BLaER1 treated with 17β-estradiol and CSF1 and Interleukin-3, amounts not matched to agents 10 nM and 100 nM (cell line): ENCODE data around the gene RNF26.

Source experiments
- H3K27ac ChIP-seq, 11 experiments: shearing (Covaris generic); formaldehyde crosslinking; 2 replicates each; pipeline ENCODE4 v1.8.1; 2022
- H3K27me3 ChIP-seq, 11 experiments: shearing (Covaris generic); formaldehyde crosslinking; 2 replicates each; pipeline ENCODE4 v1.8.1; 2022
- H3K36me3 ChIP-seq, 11 experiments: shearing (Covaris generic); formaldehyde crosslinking; 2 replicates each; pipeline ENCODE4 v1.8.1; 2022
- H3K4me1 ChIP-seq, 10 experiments: shearing (Covaris generic); formaldehyde crosslinking; 2 replicates each; pipeline ENCODE4 v1.8.1; 2022
- H3K4me2 ChIP-seq, 11 experiments: shearing (Covaris generic); formaldehyde crosslinking; 2 replicates each; pipeline ENCODE4 v1.8.1; 2022
- H3K4me3 ChIP-seq, 10 experiments: shearing (Covaris generic); formaldehyde crosslinking; 2 replicates each; pipeline ENCODE4 v1.8.1; 2022
- H3K9ac ChIP-seq, 11 experiments: shearing (Covaris generic); formaldehyde crosslinking; 2 replicates each; pipeline ENCODE4 v1.8.1; 2022
- H3K9me3 ChIP-seq, 11 experiments: shearing (Covaris generic); formaldehyde crosslinking; replicated peaks in 1 of 11; 2 replicates each; pipeline ENCODE4 v1.8.1; 2022
- H4K20me1 ChIP-seq, 11 experiments: shearing (Covaris generic); formaldehyde crosslinking; 2 replicates each; pipeline ENCODE4 v1.8.1; 2022
- Cebpa-rat ChIP-seq, 11 experiments: shearing (Covaris generic); IDR thresholded peaks; 2 replicates each; pipeline ENCODE4 v1.8.1; 2022

The RNF26 gene

GRCh38 chr11:119322921-119323531 lies 11.3 kb upstream of the RNF26 start:
- Histone ChIP-seq H3K27ac (peak overlapping the region in 3 of 11 experiments; percentile 39 to 64 (median 50); a peak in 5 of 22 replicates), H3K9ac (peak overlapping the region in 2 of 11 experiments; percentile 28 to 82; a peak in 3 of 22 replicates), H3K36me3 (no peaks in the 10 kb centered on the region), H3K9me3 (no peaks in the 10 kb centered on the region), H4K20me1 (no peaks in the 10 kb centered on the region), H3K4me1 (peaks cover 45 to 75% (median 69%) of the 10 kb centered on the region in 10 experiments), H3K4me2 (peak overlapping the region; percentile 95 to 100 (median 99); a peak in 21 of 22 replicates), H3K4me3 (no peak overlapping the region), H3K27me3 (peaks cover 0 to 2% (median 0%) of the 10 kb centered on the region in 11 experiments; a peak in 1 of 22 replicates)
- TF ChIP-seq Cebpa-rat (IDR thresholded peaks at IDR 0.05): no peak

GRCh38 chr11:119323532-119324033 lies 10.7 kb upstream of the RNF26 start:
- peak overlapping the region in 5 of 11 experiments; percentile 13 to 82 (median 42); a peak in 7 of 22 replicates for H3K9ac ChIP-seq
- no peaks in the 10 kb centered on the region for H4K20me1 ChIP-seq
- peak overlapping the region in 2 of 10 experiments; percentile 6 to 20; a peak in 1 of 20 replicates for H3K4me3 ChIP-seq
- H3K4me1 ChIP-seq: peaks cover 40 to 69% (median 63%) of the 10 kb centered on the region in 10 experiments
- peak overlapping the region; percentile 16 to 100 (median 99); a peak in 19 of 22 replicates for H3K4me2 ChIP-seq
- H3K36me3 ChIP-seq: no peaks in the 10 kb centered on the region
- H3K9me3 ChIP-seq: no peaks in the 10 kb centered on the region
- peak overlapping the region in 4 of 11 experiments; percentile 39 to 64 (median 46); a peak in 7 of 22 replicates for H3K27ac ChIP-seq
- TF ChIP-seq Cebpa-rat (IDR thresholded peaks at IDR 0.05): no peak
- no peaks in the 10 kb centered on the region for H3K27me3 ChIP-seq

- peaks cover 34 to 63% (median 57%) of the 10 kb centered on the region in 10 experiments for H3K4me1 ChIP-seq
- TF ChIP-seq Cebpa-rat (IDR thresholded peaks at IDR 0.05): peak in 2 of 11 experiments; percentile 17 to 79; a peak in 2 of 22 replicates
- peak overlapping the region in 1 of 10 experiments; percentile 6; a peak in 1 of 20 replicates for H3K4me3 ChIP-seq
- H4K20me1 ChIP-seq: no peaks in the 10 kb centered on the region
- H3K27me3 ChIP-seq: no peaks in the 10 kb centered on the region
- H3K36me3 ChIP-seq: no peaks in the 10 kb centered on the region
- no peaks in the 10 kb centered on the region for H3K9me3 ChIP-seq
- peak overlapping the region in 4 of 11 experiments; percentile 39 to 64 (median 46); a peak in 8 of 22 replicates for H3K27ac ChIP-seq
- H3K9ac ChIP-seq: peak overlapping the region in 5 of 11 experiments; percentile 13 to 62 (median 42); a peak in 8 of 22 replicates
- H3K4me2 ChIP-seq: peak overlapping the region in 9 of 11 experiments; percentile 20 to 100 (median 99); a peak in 18 of 22 replicates
Observed at GRCh38 chr11:119324189-119324588, 10.1 kb upstream of the RNF26 start.

GRCh38 chr11:119329320-119329719 lies 5.0 kb upstream of the RNF26 start:
- no peaks in the 10 kb centered on the region for H3K9me3 ChIP-seq
- no peaks in the 10 kb centered on the region for H4K20me1 ChIP-seq
- TF ChIP-seq Cebpa-rat (IDR thresholded peaks at IDR 0.05): no peak
- H3K27me3 ChIP-seq: no peaks in the 10 kb centered on the region
- no peak overlapping the region for H3K4me2 ChIP-seq
- H3K4me1 ChIP-seq: peaks cover 5 to 29% (median 23%) of the 10 kb centered on the region in 10 experiments; a peak in 19 of 20 replicates
- no peak overlapping the region for H3K9ac ChIP-seq
- no peak overlapping the region for H3K4me3 ChIP-seq
- H3K27ac ChIP-seq: no peak overlapping the region
- H3K36me3 ChIP-seq: no peaks in the 10 kb centered on the region

GRCh38 chr11:119330237-119330636 lies 4.1 kb upstream of the RNF26 start:
- Histone ChIP-seq H3K4me2 (peak overlapping the region in 5 of 11 experiments; percentile 5 to 26 (median 18); a peak in 3 of 22 replicates), H3K36me3 (no peaks in the 10 kb centered on the region), H3K27me3 (no peaks in the 10 kb centered on the region), H4K20me1 (no peaks in the 10 kb centered on the region), H3K9me3 (no peaks in the 10 kb centered on the region), H3K27ac (no peak overlapping the region), H3K4me3 (no peak overlapping the region), H3K9ac (no peak overlapping the region), H3K4me1 (peaks cover 10 to 28% (median 25%) of the 10 kb centered on the region in 10 experiments)
- TF ChIP-seq Cebpa-rat (IDR thresholded peaks at IDR 0.05): no peak

DNA sequence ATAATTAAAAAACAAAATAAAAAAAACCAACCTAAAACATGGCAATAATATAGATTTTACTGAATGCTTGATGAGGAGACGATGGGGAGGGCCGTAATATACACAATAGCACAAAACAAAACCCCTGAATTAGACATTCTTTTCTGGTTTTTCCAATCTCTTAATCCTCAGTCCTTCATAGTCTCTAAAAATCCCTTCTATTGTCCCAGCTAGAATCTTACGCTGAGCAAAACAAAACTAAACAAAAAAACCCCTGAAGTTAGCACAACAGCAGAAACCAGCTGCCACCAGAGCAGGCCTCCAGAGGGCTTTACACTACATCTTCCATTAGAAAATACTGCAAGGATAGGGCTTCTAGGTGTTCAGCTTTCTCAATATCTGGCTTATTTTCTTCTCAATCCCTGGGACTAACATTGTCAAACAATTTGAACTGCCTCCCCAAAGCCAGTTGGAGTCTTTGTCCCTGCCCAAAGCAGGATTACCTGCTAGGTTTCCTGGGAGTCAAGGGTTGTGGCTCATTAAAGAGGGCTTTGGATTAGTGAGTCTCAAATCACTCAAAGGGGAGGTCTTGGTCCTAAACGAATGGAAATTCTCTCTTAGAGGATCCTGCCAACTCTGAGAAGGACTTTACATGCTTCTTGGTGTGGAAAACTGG lies 2.1 kb upstream of the RNF26 start:
- no peak for TF ChIP-seq Cebpa-rat (IDR thresholded peaks at IDR 0.05)
- Histone ChIP-seq H3K36me3 (peaks cover 0 to 17% (median 0%) of the 10 kb centered on the region in 11 experiments; a peak in 4 of 22 replicates), H4K20me1 (peaks cover 0 to 8% (median under 1%) of the 10 kb centered on the region in 11 experiments; a peak in 5 of 22 replicates), H3K9me3 (no peaks in the 10 kb centered on the region), H3K27me3 (no peaks in the 10 kb centered on the region), H3K9ac (no peak overlapping the region), H3K4me2 (peak overlapping the region in 4 of 11 experiments; percentile 2 to 65 (median 14); a peak in 4 of 22 replicates), H3K27ac (no peak overlapping the region), H3K4me3 (no peak overlapping the region), H3K4me1 (peaks cover 30 to 48% (median 43%) of the 10 kb centered on the region in 10 experiments)

GRCh38 chr11:119335091-119335654 lies 846 bp downstream of the RNF26 start:
- H3K27me3 ChIP-seq: peaks cover 18 to 19% (median 19%) of the 10 kb centered on the region in 11 experiments
- peak overlapping the region; percentile 90 to 98 (median 94) for H3K4me2 ChIP-seq
- peak overlapping the region; percentile 71 to 96 (median 89); a peak in 20 of 22 replicates for H3K27ac ChIP-seq
- H3K9me3 ChIP-seq: no peaks in the 10 kb centered on the region
- peaks cover 0 to 26% (median 19%) of the 10 kb centered on the region in 11 experiments; a peak in 19 of 22 replicates for H4K20me1 ChIP-seq
- peaks cover 50 to 75% (median 72%) of the 10 kb centered on the region in 10 experiments for H3K4me1 ChIP-seq
- peaks cover 0 to 18% (median 0%) of the 10 kb centered on the region in 11 experiments; a peak in 4 of 22 replicates for H3K36me3 ChIP-seq
- no peak for TF ChIP-seq Cebpa-rat (IDR thresholded peaks at IDR 0.05)
- H3K9ac ChIP-seq: peak overlapping the region; percentile 88 to 96 (median 90)
- peak overlapping the region; percentile 81 to 94 (median 86) for H3K4me3 ChIP-seq
